ENCODE measurements around the gene MAP2K7. TPM values are rescaled to one million over a fixed set of nuclear protein-coding genes. Genes with fewer than 3 reads are reported as not detected.

Gene MAP2K7
- total RNA-seq, 6 experiments from 2014 or later: 21.7 to 25.8 (median 22.8) TPM

- H3K27ac Mint-ChIP-seq: no peak overlapping the region
- H3K36me3 Mint-ChIP-seq (ENCODE audit: low read depth): peaks cover 4% of the 10 kb centered on the region
- no peaks in the 10 kb centered on the region for H3K9me3 Mint-ChIP-seq
- H3K4me3 Mint-ChIP-seq: no peak overlapping the region
- TF ChIP-seq CTCF (IDR thresholded peaks at IDR 0.05): no peak
- DNase-seq: no peak
- peaks cover 18% of the 10 kb centered on the region for H3K4me1 Mint-ChIP-seq (ENCODE audit: low read depth)
- H3K27me3 Mint-ChIP-seq (ENCODE audit: insufficient read depth): no peaks in the 10 kb centered on the region; the same call in 1 of the 2 replicates
These were observed 29.2 kb downstream of the MAP2K7 start for GRCh38 chr19:7932930-7933300.

GRCh38 chr19:7933411-7933810, 29.7 kb downstream of the MAP2K7 start:
- peak; percentile 68 for TF ChIP-seq CTCF (IDR thresholded peaks at IDR 0.05)
- H3K4me3 Mint-ChIP-seq: no peak overlapping the region
- DNase-seq: no peak
- H3K36me3 Mint-ChIP-seq (ENCODE audit: low read depth): peaks cover 2% of the 10 kb centered on the region
- no peak overlapping the region for H3K27ac Mint-ChIP-seq
- no peaks in the 10 kb centered on the region; the same call in 1 of the 2 replicates for H3K27me3 Mint-ChIP-seq (ENCODE audit: insufficient read depth)
- H3K9me3 Mint-ChIP-seq: no peaks in the 10 kb centered on the region
- peaks cover 13% of the 10 kb centered on the region for H3K4me1 Mint-ChIP-seq (ENCODE audit: low read depth)

- no peaks in the 10 kb centered on the region; the same call in 1 of the 2 replicates for H3K27me3 Mint-ChIP-seq (ENCODE audit: insufficient read depth)
- DNase-seq: no peak
- H3K36me3 Mint-ChIP-seq (ENCODE audit: low read depth): peaks cover 5% of the 10 kb centered on the region; the same call in 1 of the 2 replicates
- no peaks in the 10 kb centered on the region for H3K9me3 Mint-ChIP-seq
- peak; percentile 3 for TF ChIP-seq CTCF (IDR thresholded peaks at IDR 0.05)
- H3K4me3 Mint-ChIP-seq: no peak overlapping the region
- H3K27ac Mint-ChIP-seq: no peak overlapping the region
- H3K4me1 Mint-ChIP-seq (ENCODE audit: low read depth): peaks cover 6% of the 10 kb centered on the region
These were observed 30.4 kb downstream of the MAP2K7 start for GRCh38 chr19:7933828-7934725.

GRCh38 chr19:7934766-7935165, 31.1 kb downstream of the MAP2K7 start:
- Mint-ChIP-seq H3K4me3 (no peak overlapping the region), H3K27ac (no peak overlapping the region), H3K9me3 (no peaks in the 10 kb centered on the region), H3K36me3 (ENCODE audit: low read depth) (peaks cover 5% of the 10 kb centered on the region; the same call in 1 of the 2 replicates), H3K27me3 (ENCODE audit: insufficient read depth) (no peaks in the 10 kb centered on the region), H3K4me1 (ENCODE audit: low read depth) (no peaks in the 10 kb centered on the region)
- TF ChIP-seq CTCF (IDR thresholded peaks at IDR 0.05): no peak
- no peak for DNase-seq

- no peak for DNase-seq
- H3K27ac Mint-ChIP-seq: 0 out of 2 replicates have a peak overlapping the region, but pooled peaks have one; percentile 13
- peak overlapping the region; percentile 23; the same call in 1 of the 2 replicates for H3K4me3 Mint-ChIP-seq
- H3K27me3 Mint-ChIP-seq (ENCODE audit: insufficient read depth): peaks cover 6% of the 10 kb centered on the region; the same call in 1 of the 2 replicates
- peaks cover 13% of the 10 kb centered on the region for H3K36me3 Mint-ChIP-seq (ENCODE audit: low read depth)
- H3K9me3 Mint-ChIP-seq: no peaks in the 10 kb centered on the region
- no peak for TF ChIP-seq CTCF (IDR thresholded peaks at IDR 0.05)
- H3K4me1 Mint-ChIP-seq (ENCODE audit: low read depth): peaks cover 24% of the 10 kb centered on the region
These were observed 37.2 kb downstream of the MAP2K7 start for GRCh38 chr19:7940841-7941240.
